Liver (tissue), 9 donors: Measurements from ENCODE around the gene ETV6. TPM values are rescaled to one million over a fixed set of nuclear protein-coding genes. Genes with fewer than 3 reads are reported as not detected.
A peak's percentile ranks its signal among the peaks of the same experiment; 100 is the strongest.

Experiments used
- DNase-seq: peaks from one replicate; pipeline ENCODE4 v3.0.0-alpha.2; 2017; ENCODE audit warnings: low spot score
- H3K27ac ChIP-seq, 2 donors: one replicate each; pipeline ENCODE4 v1.7.0; 2013; ENCODE audit warnings: inconsistent platforms in 2 of 2, low read length in 2 of 2, control low read depth in 1 of 2, low read depth in 1 of 2, mild to moderate bottlenecking in 1 of 2
- H3K27me3 ChIP-seq, 4 donors: one replicate each; pipeline versions ENCODE4 v1.6.1 to v1.7.0; 2013; ENCODE audit warnings: low read length in 3 of 4, inconsistent platforms in 1 of 4, mild to moderate bottlenecking in 1 of 4, moderate library complexity in 1 of 4; ENCODE audit not compliant: control insufficient read depth in 4 of 4, insufficient read depth in 4 of 4
- H3K36me3 ChIP-seq, 4 donors: one replicate each; pipeline versions ENCODE4 v1.6.1 to v1.7.0; 2013; ENCODE audit warnings: low read length in 3 of 4, mild to moderate bottlenecking in 3 of 4, low read depth in 1 of 4, moderate library complexity in 1 of 4; ENCODE audit not compliant: control insufficient read depth in 4 of 4, insufficient read depth in 3 of 4
- H3K4me1 ChIP-seq, 4 donors: one replicate each; pipeline versions ENCODE4 v1.6.1 to v1.7.0; 2013; ENCODE audit warnings: low read length in 3 of 4, mild to moderate bottlenecking in 3 of 4, moderate library complexity in 1 of 4; ENCODE audit not compliant: control insufficient read depth in 4 of 4, insufficient read depth in 4 of 4
- H3K4me3 ChIP-seq, 3 donors: one replicate each; pipeline versions ENCODE4 v1.6.1 to v1.7.0; 2013; ENCODE audit warnings: low read length in 3 of 3, control low read depth in 1 of 3, low read depth in 1 of 3, mild to moderate bottlenecking in 1 of 3
- H3K9ac ChIP-seq, 2 donors: one replicate each; pipeline ENCODE4 v1.7.0; 2013; ENCODE audit warnings: low read length in 2 of 2, mild to moderate bottlenecking in 2 of 2, moderate library complexity in 2 of 2, control low read depth in 1 of 2, low read depth in 1 of 2
- H3K9me3 ChIP-seq, 4 donors: one replicate each; pipeline versions ENCODE4 v1.6.1 to v1.7.0; 2013; ENCODE audit warnings: low read length in 3 of 4; ENCODE audit not compliant: control insufficient read depth in 4 of 4
- ATF3 ChIP-seq: IDR thresholded peaks from 2 replicates; pipeline ENCODE4 v1.6.1; 2016; ENCODE audit warnings: antibody characterized with exemption
- CTCF ChIP-seq: fragments of 150-350 bp; IDR thresholded peaks from 2 replicates; pipeline ENCODE4 v1.5.1; 2017; ENCODE audit warnings: improper control_type of control experiment, low read depth, low read length; ENCODE audit not compliant: missing input control
- EGR1 ChIP-seq, 2 donors: IDR thresholded peaks; 2 replicates each; pipeline ENCODE4 v1.6.1; 2016 to 2018; ENCODE audit warnings: antibody characterized with exemption in 2 of 2, low read depth in 2 of 2
- FOXA1 ChIP-seq: IDR thresholded peaks from 2 replicates; pipeline ENCODE4 v1.6.1; 2016; ENCODE audit warnings: antibody characterized with exemption
- FOXA2 ChIP-seq: IDR thresholded peaks from 2 replicates; pipeline ENCODE4 v1.6.1; 2016; ENCODE audit warnings: antibody characterized with exemption
- GABPA ChIP-seq, 2 donors: IDR thresholded peaks in 1 of 2; conservative IDR thresholded peaks in 1 of 2; 2 replicates each; pipeline ENCODE4 v1.6.1; 2016; ENCODE audit warnings: antibody characterized with exemption in 2 of 2, mild to moderate bottlenecking in 1 of 2, moderate library complexity in 1 of 2
- HNF4A ChIP-seq, 2 donors: conservative IDR thresholded peaks; 2 replicates each; pipeline ENCODE4 v1.6.1; 2016; ENCODE audit warnings: antibody characterized with exemption in 2 of 2, mild to moderate bottlenecking in 2 of 2
- HNF4G ChIP-seq: IDR thresholded peaks from 2 replicates; pipeline ENCODE4 v1.6.1; 2016; ENCODE audit warnings: antibody characterized with exemption
- MAX ChIP-seq: IDR thresholded peaks from 2 replicates; pipeline ENCODE4 v1.6.1; 2016; ENCODE audit warnings: antibody characterized with exemption
- NR2F2 ChIP-seq: IDR thresholded peaks from 2 replicates; pipeline ENCODE4 v1.6.1; 2016; ENCODE audit warnings: antibody characterized with exemption
- RAD21 ChIP-seq, 2 donors: IDR thresholded peaks; 2 replicates each; pipeline ENCODE4 v1.6.1; 2016; ENCODE audit warnings: antibody characterized with exemption in 2 of 2, mild to moderate bottlenecking in 2 of 2
- RXRA ChIP-seq, 2 donors: IDR thresholded peaks; 2 replicates each; pipeline ENCODE4 v1.6.1; 2017 to 2018; ENCODE audit warnings: antibody characterized with exemption in 2 of 2, mild to moderate bottlenecking in 1 of 2
- SP1 ChIP-seq: IDR thresholded peaks from 2 replicates; pipeline ENCODE4 v1.6.1; 2018; ENCODE audit warnings: antibody characterized with exemption, mild to moderate bottlenecking
- TAF1 ChIP-seq: conservative IDR thresholded peaks from 2 replicates; pipeline ENCODE4 v1.6.1; 2016; ENCODE audit warnings: antibody characterized with exemption, mild to moderate bottlenecking
- YY1 ChIP-seq: IDR thresholded peaks from 2 replicates; pipeline ENCODE4 v1.6.1; 2016; ENCODE audit warnings: antibody characterized with exemption, mild to moderate bottlenecking
- ZBTB33 ChIP-seq: IDR thresholded peaks from 2 replicates; pipeline ENCODE4 v1.6.1; 2016; ENCODE audit warnings: antibody characterized with exemption
- WGBS: extraction: QIAGEN DNeasy Blood & Tissue Kit; methylation state at CpG from one replicate; pipeline ENCODE4 v1.1.7; 2013; 5-methylcytosine and 5-hydroxymethylcytosine counted together
- polyA plus RNA-seq, 2 donors: library from polyadenylated mRNA; stranded (reverse) in 1 of 2; unstranded in 1 of 2; fragments of 200-250 nt in 1 of 2; fragments of >200 nt in 1 of 2; fragmentation: Nextera tagmentation in 1 of 2; extraction: Ambion mirVana in 1 of 2; gene quantifications; one replicate each; pipeline versions ENCODE4 v1.2.1 to v1.2.3, GENCODE V29; 2013 to 2015
- total RNA-seq, 2 donors: library from RNA; depleted of rRNA; stranded (reverse); fragments of >200 nt; gene quantifications; one replicate each; pipeline ENCODE4 v1.2.3, GENCODE V29; 2014
- donor health status: healthy.
- donor health status: healthy.
- donor health status: healthy.
- donor health status: healthy.
- donor health status: healthy.

The ETV6 gene
- total and polyA plus RNA-seq, 4 donors, result 2.0 to 6.2 (median 3.5) TPM

- Histone ChIP-seq H3K9me3 (no peaks in the 10 kb centered on the region), H3K27ac (peak overlapping the region; percentile 37 to 74), H3K36me3 (no peaks in the 10 kb centered on the region), H3K4me1 (peaks cover 0 to 20% (median 12%) of the 10 kb centered on the region in 4 donors), H3K4me3 (no peak overlapping the region), H3K9ac (no peak overlapping the region), H3K27me3 (no peaks in the 10 kb centered on the region)
- WGBS, result 66% methylated on average over 4 of the region's 4 CpGs
- no peak for DNase-seq
- TF ChIP-seq YY1, result no peak
- peak; percentile 81 to 92 for TF ChIP-seq HNF4A (conservative IDR thresholded peaks at IDR 0.05)
- peak; percentile 28 for TF ChIP-seq SP1
- no peak for TF ChIP-seq TAF1
- no peak for TF ChIP-seq NR2F2
- TF ChIP-seq MAX, result peak; percentile 26
- TF ChIP-seq HNF4G, result peak; percentile 57
- peak; percentile 64 to 67 for TF ChIP-seq RXRA (IDR thresholded peaks at IDR 0.05)
Measured at GRCh38 chr12:11767029-11767724, 117.7 kb downstream of the ETV6 start.

GRCh38 chr12:11767798-11768197 is 118.3 kb downstream of the ETV6 start:
- Histone ChIP-seq H3K27me3 (no peaks in the 10 kb centered on the region), H3K4me1 (peaks cover 0 to 20% (median 12%) of the 10 kb centered on the region in 4 donors), H3K4me3 (no peak overlapping the region), H3K36me3 (no peaks in the 10 kb centered on the region), H3K9me3 (no peaks in the 10 kb centered on the region), H3K9ac (no peak overlapping the region), H3K27ac (peak overlapping the region in 1 of 2 donors; percentile 13)
- TF ChIP-seq HNF4A (conservative IDR thresholded peaks at IDR 0.05) (no peak), ZBTB33 (no peak), FOXA2 (no peak), RXRA (IDR thresholded peaks at IDR 0.05) (no peak), MAX (no peak)
- DNase-seq, result no peak
- WGBS, result 85% methylated on average over 3 of the region's 3 CpGs

GRCh38 chr12:11768233-11768965 is 118.9 kb downstream of the ETV6 start:
- no peaks in the 10 kb centered on the region for H3K9me3 ChIP-seq
- peaks cover 0 to 20% (median 12%) of the 10 kb centered on the region in 4 donors for H3K4me1 ChIP-seq
- peak overlapping the region in 1 of 2 donors; percentile 13 for H3K27ac ChIP-seq
- no peaks in the 10 kb centered on the region for H3K36me3 ChIP-seq
- 58% methylated on average over 5 of the region's 5 CpGs for WGBS
- no peak overlapping the region for H3K9ac ChIP-seq
- H3K4me3 ChIP-seq, result no peak overlapping the region
- DNase-seq, result no peak
- no peaks in the 10 kb centered on the region for H3K27me3 ChIP-seq
- TF ChIP-seq RAD21 (IDR thresholded peaks at IDR 0.05), result peak; percentile 34 to 60
- TF ChIP-seq MAX, result peak; percentile 62
- peak; percentile 76 to 79 for TF ChIP-seq HNF4A (conservative IDR thresholded peaks at IDR 0.05)
- peak; percentile 9 for TF ChIP-seq FOXA1
- TF ChIP-seq CTCF, result no peak
- TF ChIP-seq TAF1, result no peak
- no peak for TF ChIP-seq GABPA (IDR thresholded peaks at IDR 0.05 in 1 of 2, conservative IDR thresholded peaks at IDR 0.05 in 1 of 2)
- TF ChIP-seq ZBTB33, result peak; percentile 36
- TF ChIP-seq EGR1 (IDR thresholded peaks at IDR 0.05; ENCODE audit: low read depth in 2 of 2), result peak; percentile 41 to 89
- no peak for TF ChIP-seq HNF4G
- TF ChIP-seq SP1, result peak; percentile 90
- peak; percentile 53 for TF ChIP-seq FOXA2
- TF ChIP-seq YY1, result peak; percentile 45
- TF ChIP-seq RXRA (IDR thresholded peaks at IDR 0.05), result peak; percentile 86 to 90
- peak; percentile 55 for TF ChIP-seq NR2F2
- peak; percentile 37 for TF ChIP-seq ATF3
